ENCODE data around the gene DMRT3.

Gene DMRT3

GRCh38 chr9:969310-970150 lies 6.9 kb upstream of the DMRT3 start:
- Histone ChIP-seq H3K9me2 (replicated peaks; ENCODE audit: control insufficient read depth, low read length) (no peaks in the 10 kb centered on the region), H3K9me3 (ENCODE audit: control insufficient read depth, insufficient read depth, low read length) (peaks cover 4% of the 10 kb centered on the region; the same call in 1 of the 2 replicates), H3K27ac (ENCODE audit: low read depth, low read length) (no peak overlapping the region), H3K27me3 (ENCODE audit: control insufficient read depth, low read length) (peaks cover 19% of the 10 kb centered on the region; the same call in 1 of the 2 replicates), H3F3A (ENCODE audit: control insufficient read depth, insufficient read depth) (no peaks in the 10 kb centered on the region), H3K4me3 (ENCODE audit: low read length) (no peak overlapping the region), H4K20me1 (ENCODE audit: control insufficient read depth, insufficient read depth, low read depth, low read length) (no peaks in the 10 kb centered on the region), H3K4me1 (ENCODE audit: control insufficient read depth, low read length) (peaks cover 7% of the 10 kb centered on the region), H3K4me2 (ENCODE audit: low read length) (no peak overlapping the region), H3K79me2 (ENCODE audit: control insufficient read depth, low read length) (no peaks in the 10 kb centered on the region), H3K36me3 (ENCODE audit: control insufficient read depth, low read length) (no peaks in the 10 kb centered on the region)
- TF ChIP-seq CTCF (IDR thresholded peaks at IDR 0.05; ENCODE audit: low read depth, low read length, poor library complexity, severe bottlenecking) (no peak), EZH2phosphoT487 (IDR thresholded peaks at IDR 0.05; ENCODE audit: borderline replicate concordance, low read length) (no peak)

DNA sequence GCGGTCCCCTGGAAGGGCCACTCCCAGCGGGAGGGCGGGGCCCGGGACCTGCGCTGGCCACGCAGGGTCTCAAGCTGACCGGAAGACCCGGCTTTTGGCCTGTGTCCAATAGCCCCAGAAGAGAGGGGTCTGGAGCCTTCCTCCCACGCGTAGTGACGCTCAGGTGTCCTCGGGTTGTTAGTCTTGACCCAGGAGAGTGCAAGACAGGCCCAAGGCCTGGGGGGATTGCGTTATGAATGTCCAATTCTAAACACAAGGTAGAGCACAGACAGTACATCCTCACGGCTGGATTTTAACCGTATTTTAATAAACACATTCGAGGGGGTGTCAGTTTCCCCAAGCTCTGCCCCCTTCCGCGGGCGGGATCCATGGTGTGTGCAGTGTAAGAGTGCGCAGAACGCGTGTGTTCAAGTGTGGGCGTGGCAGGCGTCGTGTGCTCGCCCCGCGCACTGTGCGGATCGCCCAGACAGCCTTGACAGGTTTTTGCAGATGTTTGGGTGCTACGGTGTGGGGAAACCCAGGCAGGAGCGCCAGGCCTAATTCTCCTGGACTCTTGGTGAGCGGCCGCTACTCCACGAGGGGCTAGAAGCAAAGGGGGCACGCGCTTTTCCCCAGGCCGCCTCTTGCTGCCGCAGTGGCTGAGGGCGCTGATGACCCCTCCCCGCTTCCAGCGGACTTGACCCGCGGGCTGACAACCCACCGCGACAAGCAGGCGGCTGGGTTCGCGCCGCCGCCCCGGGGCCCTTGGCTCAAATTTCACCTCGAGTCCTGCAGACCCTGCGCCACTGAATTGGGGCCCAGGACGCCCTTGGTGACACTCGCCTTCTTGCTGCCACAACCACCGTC lies 6.1 kb upstream of the DMRT3 start:
- no peaks in the 10 kb centered on the region for H3F3A ChIP-seq (ENCODE audit: control insufficient read depth, insufficient read depth)
- H4K20me1 ChIP-seq (ENCODE audit: control insufficient read depth, insufficient read depth, low read depth, low read length) = no peaks in the 10 kb centered on the region
- no peak overlapping the region for H3K27ac ChIP-seq (ENCODE audit: low read depth, low read length)
- no peaks in the 10 kb centered on the region for H3K79me2 ChIP-seq (ENCODE audit: control insufficient read depth, low read length)
- no peaks in the 10 kb centered on the region for H3K9me2 ChIP-seq (replicated peaks; ENCODE audit: control insufficient read depth, low read length)
- H3K27me3 ChIP-seq (ENCODE audit: control insufficient read depth, low read length) = peaks cover 15% of the 10 kb centered on the region; the same call in 1 of the 2 replicates
- no peaks in the 10 kb centered on the region for H3K36me3 ChIP-seq (ENCODE audit: control insufficient read depth, low read length)
- peaks cover 7% of the 10 kb centered on the region for H3K4me1 ChIP-seq (ENCODE audit: control insufficient read depth, low read length)
- TF ChIP-seq EZH2phosphoT487 (IDR thresholded peaks at IDR 0.05; ENCODE audit: borderline replicate concordance, low read length) = no peak
- no peak for TF ChIP-seq CTCF (IDR thresholded peaks at IDR 0.05; ENCODE audit: low read depth, low read length, poor library complexity, severe bottlenecking)
- H3K4me2 ChIP-seq (ENCODE audit: low read length) = no peak overlapping the region
- H3K9me3 ChIP-seq (ENCODE audit: control insufficient read depth, insufficient read depth, low read length) = peaks cover 11% of the 10 kb centered on the region; the same call in 1 of the 2 replicates
- no peak overlapping the region for H3K4me3 ChIP-seq (ENCODE audit: low read length)

- Histone ChIP-seq H3K27ac (ENCODE audit: low read depth, low read length) (no peak overlapping the region), H3K4me2 (ENCODE audit: low read length) (no peak overlapping the region), H4K20me1 (ENCODE audit: control insufficient read depth, insufficient read depth, low read depth, low read length) (no peaks in the 10 kb centered on the region), H3F3A (ENCODE audit: control insufficient read depth, insufficient read depth) (no peaks in the 10 kb centered on the region), H3K27me3 (ENCODE audit: control insufficient read depth, low read length) (0 out of 2 replicates have a peak, but pooled peaks cover 6% of the 10 kb centered on the region), H3K36me3 (ENCODE audit: control insufficient read depth, low read length) (no peaks in the 10 kb centered on the region), H3K9me2 (replicated peaks; ENCODE audit: control insufficient read depth, low read length) (no peaks in the 10 kb centered on the region), H3K4me3 (ENCODE audit: low read length) (no peak overlapping the region), H3K4me1 (ENCODE audit: control insufficient read depth, low read length) (peaks cover 7% of the 10 kb centered on the region), H3K79me2 (ENCODE audit: control insufficient read depth, low read length) (no peaks in the 10 kb centered on the region), H3K9me3 (ENCODE audit: control insufficient read depth, insufficient read depth, low read length) (peaks cover 14% of the 10 kb centered on the region; the same call in 1 of the 2 replicates)
- TF ChIP-seq CTCF (IDR thresholded peaks at IDR 0.05; ENCODE audit: low read depth, low read length, poor library complexity, severe bottlenecking) (no peak), EZH2phosphoT487 (IDR thresholded peaks at IDR 0.05; ENCODE audit: borderline replicate concordance, low read length) (no peak)
These were observed 4.5 kb upstream of the DMRT3 start for GRCh38 chr9:971901-972500.
